ENCODE data around the gene LENG8.

LENG8 gene

DNA sequence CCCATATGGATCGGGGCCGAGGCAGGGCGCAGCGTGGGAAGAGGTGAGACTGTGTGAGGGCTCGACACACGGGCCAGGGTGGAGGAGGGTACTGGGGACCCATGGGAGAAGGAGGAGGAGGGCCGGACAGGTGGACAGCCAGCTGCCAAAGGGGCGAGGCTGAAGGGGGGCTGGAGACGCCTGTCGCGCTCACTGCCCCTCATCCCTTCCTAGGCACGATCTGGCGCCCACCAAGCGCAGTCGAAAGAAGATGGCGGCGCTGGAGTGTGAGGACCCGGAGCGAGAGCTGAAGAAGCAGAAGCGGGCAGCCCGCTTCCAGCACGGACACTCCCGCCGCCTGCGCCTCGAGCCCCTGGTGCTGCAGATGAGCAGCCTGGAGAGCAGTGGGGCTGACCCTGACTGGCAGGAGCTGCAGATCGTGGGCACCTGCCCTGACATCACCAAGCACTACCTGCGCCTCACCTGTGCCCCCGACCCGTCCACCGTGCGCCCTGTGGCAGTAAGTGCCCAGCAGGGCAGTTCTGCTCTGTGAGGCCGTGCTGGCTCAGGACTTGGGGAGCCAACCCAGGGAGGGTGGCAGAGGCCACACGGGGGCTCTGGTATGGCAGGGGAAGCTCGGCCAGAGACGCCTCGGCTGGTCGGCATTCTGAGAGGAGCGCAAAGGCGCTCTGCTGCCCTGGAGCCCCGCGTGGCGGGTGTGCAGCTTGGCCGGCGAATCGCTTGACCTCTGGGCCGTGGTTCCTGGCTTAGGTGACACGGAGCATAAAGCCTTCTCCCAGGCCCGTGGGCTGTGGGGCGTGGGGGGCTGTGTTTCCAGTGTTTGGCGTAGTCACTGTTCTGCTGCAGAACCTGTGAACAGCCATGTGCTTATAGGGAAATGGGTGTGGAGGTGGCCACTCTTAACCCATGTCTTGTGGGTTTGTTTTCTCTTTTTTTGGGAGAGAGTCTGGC, 7.7 kb downstream of the LENG8 start:
- no peak for DNase-seq (ENCODE audit: extremely low read depth, low read depth)
- TF ChIP-seq, protein P1, sequence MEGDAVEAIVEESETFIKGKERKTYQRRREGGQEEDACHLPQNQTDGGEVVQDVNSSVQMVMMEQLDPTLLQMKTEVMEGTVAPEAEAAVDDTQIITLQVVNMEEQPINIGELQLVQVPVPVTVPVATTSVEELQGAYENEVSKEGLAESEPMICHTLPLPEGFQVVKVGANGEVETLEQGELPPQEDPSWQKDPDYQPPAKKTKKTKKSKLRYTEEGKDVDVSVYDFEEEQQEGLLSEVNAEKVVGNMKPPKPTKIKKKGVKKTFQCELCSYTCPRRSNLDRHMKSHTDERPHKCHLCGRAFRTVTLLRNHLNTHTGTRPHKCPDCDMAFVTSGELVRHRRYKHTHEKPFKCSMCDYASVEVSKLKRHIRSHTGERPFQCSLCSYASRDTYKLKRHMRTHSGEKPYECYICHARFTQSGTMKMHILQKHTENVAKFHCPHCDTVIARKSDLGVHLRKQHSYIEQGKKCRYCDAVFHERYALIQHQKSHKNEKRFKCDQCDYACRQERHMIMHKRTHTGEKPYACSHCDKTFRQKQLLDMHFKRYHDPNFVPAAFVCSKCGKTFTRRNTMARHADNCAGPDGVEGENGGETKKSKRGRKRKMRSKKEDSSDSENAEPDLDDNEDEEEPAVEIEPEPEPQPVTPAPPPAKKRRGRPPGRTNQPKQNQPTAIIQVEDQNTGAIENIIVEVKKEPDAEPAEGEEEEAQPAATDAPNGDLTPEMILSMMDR (IDR thresholded peaks at IDR 0.05; ENCODE audit: low read depth, low read length, missing control alignments), result no peak
- H3K4me3 ChIP-seq (replicated peaks; ENCODE audit: low read depth, low read length), result no peak overlapping the region

DNA sequence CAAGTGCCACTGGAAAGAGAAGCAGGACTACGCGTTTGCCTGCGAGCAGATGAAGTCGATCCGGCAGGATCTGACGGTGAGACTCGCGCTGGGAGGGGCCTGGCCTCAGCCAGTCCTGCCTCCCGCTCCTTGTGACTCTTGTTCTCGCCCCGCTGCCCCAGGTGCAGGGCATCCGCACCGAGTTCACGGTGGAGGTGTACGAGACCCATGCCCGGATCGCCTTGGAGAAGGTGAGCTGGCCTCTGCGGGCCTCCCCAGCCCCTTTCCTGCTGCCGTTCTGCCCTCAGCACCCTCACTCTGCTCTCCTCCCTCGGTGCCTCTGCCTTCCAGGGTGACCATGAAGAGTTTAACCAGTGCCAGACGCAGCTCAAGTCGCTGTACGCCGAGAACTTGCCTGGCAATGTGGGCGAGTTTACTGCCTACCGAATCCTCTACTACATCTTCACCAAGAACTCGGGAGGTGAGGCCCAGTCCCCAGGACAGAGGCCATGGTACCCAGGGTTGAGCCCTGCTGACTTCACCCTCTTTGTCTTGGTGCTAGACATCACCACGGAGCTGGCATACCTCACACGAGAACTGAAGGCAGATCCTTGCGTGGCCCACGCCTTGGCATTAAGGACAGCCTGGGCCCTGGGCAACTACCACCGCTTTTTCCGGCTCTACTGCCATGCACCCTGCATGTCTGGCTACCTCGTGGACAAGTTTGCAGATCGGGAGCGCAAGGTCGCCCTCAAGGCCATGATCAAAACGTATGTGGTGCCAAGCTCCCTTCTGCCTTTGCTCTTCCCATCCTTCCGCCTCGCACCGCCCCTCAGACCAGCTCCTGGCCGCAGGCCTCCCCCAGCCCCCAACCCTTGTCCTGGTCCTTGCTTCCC, 9.0 kb downstream of the LENG8 start:
- no peak overlapping the region for H3K4me3 ChIP-seq (replicated peaks; ENCODE audit: low read depth, low read length)
- no peak for DNase-seq (ENCODE audit: extremely low read depth, low read depth)
- TF ChIP-seq, protein P1 (IDR thresholded peaks at IDR 0.05; ENCODE audit: low read depth, low read length, missing control alignments), result no peak

DNA sequence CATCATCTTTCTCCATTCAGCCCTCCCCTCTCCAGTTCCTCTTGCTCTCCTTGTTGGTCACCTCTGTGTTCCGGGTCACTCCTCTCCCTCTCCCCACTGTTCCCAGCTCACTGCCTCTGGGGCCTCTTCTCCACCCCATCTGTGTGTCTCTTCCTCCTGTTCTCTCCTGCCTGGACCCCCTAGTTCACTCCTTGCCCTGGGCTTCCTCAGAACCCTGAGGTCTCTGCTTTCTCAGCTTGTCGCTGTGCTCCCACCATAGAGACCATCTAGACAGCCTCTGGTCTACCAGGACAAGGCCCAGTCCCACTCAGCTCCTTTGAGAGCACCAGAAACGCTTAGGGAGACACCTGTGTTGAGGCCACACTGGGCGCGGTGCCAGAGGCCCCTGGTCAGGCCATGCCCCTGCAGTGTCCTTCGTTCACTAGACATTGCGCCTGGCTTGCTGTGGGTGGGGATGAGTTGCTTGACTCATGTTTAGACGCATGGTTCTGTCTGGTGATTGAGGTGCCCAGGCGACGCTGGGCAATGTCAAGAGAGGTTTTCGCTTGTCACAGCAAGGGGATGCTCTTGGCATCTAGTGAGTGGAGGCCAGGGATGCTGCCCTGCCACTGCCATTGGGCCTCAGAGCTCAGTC, 9.8 kb downstream of the LENG8 start:
- H3K4me3 ChIP-seq (replicated peaks; ENCODE audit: low read depth, low read length), result no peak overlapping the region
- no peak for DNase-seq (ENCODE audit: extremely low read depth, low read depth)
- TF ChIP-seq, protein P1 (IDR thresholded peaks at IDR 0.05; ENCODE audit: low read depth, low read length, missing control alignments), result no peak

DNA sequence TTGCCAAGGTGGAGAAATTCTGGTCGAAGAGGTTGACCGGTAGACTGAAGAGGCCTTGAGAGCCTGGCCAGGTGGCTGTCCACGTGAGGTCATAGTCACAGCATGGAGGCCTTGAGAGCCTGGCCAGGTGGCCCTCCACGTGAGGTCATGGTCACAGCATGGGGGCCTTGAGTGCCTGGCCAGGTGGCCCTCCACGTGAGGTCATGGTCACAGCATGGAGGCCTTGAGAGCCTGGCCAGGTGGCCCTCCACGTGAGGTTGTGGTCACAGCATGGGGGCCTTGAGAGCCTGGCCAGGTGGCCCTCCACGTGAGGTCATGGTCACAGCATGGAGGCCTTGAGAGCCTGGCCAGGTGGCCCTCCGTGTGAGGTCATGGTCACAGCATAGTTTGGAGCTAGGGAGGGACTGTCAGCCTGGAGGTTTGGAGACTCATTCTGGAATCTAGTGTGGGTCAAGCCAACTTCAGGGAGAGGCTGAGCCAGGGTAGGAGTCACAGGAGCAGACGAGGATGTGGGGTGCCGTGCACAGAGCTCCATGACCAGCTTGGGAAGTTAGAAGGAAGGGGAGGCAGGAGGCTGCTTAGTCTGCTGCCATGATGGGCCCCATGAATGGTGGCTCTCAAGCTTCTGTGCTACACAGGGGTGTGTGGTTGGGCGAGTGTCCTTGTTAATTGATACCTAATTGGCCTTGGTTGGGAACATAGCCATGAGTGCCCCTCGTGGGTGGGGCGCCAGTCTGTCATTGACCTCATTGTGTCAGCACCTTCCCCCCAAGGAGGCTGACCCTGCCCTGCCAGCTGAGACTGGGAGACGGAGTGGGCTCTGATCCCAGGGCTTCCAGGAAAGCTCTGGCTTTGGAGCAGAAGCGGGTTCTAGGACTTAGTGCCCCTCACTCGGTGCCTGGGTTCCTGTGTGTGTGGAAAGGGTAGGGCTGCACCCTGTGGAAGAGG, 10.6 kb downstream of the LENG8 start:
- no peak overlapping the region for H3K4me3 ChIP-seq (replicated peaks; ENCODE audit: low read depth, low read length)
- TF ChIP-seq, protein P1 (IDR thresholded peaks at IDR 0.05; ENCODE audit: low read depth, low read length, missing control alignments), result no peak
- no peak for DNase-seq (ENCODE audit: extremely low read depth, low read depth)

DNA sequence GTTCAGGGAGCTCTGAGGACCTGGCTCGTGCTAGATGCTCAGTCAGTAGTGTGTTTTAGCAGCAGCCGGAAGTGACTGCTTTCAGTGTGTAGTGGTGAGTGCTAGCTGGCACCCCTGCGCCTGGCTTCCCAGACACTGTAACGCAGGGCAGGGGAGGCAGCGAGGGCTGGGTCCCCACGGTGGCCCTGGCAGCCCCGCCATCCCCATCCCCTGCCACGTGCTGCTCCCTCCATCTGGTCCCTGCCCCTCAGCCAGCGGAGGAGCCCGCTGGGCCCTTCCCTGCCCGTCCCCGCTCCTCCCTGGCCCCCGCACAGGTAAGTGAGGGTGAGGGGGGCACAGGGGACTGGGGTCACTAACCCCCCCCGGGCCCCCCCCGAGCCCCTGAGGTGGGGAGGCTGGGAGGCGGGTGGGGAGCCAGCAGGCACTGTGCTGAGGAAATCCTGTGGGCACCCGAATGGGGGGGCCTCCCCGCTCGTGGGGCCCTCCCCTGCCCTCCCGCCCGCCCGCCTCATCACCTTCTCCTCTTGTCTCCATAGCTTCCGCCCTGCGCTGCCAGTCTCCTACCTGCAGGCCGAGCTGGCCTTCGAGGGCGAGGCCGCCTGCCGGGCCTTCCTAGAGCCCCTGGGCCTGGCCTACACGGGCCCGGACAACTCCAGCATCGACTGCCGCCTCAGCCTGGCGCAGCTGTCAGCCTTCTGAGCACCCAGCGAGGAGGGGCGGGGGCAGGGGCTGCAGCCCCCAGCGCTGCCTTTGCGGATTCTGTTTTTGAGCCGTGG, 11.4 kb downstream of the LENG8 start:
- H3K4me3 ChIP-seq (replicated peaks; ENCODE audit: low read depth, low read length), result no peak overlapping the region
- TF ChIP-seq, protein P1 (IDR thresholded peaks at IDR 0.05; ENCODE audit: low read depth, low read length, missing control alignments), result no peak
- DNase-seq (ENCODE audit: extremely low read depth, low read depth), result no peak

Data from HFF-Myc (cell line).